ENCODE measurements around the gene RPLP1.
"Not testable (repeated sequence)": the region's sequence is repeated elsewhere in the genome, so short reads cannot be mapped to it uniquely, and the experiment has no call there.

The RPLP1 gene

GRCh38 chr15:69439623-69440022 is 13.0 kb upstream of the RPLP1 start:
- no peak for DNase-seq (ENCODE audit: low read depth in 2 of 2)

- DNase-seq (ENCODE audit: low read depth in 2 of 2) = no peak
Measured at GRCh38 chr15:69443032-69443611, 9.5 kb upstream of the RPLP1 start.

GRCh38 chr15:69444686-69445085 is 7.9 kb upstream of the RPLP1 start:
- no peak for DNase-seq (ENCODE audit: low read depth in 2 of 2)

GRCh38 chr15:69446953-69447352 is 5.7 kb upstream of the RPLP1 start:
- no peak for DNase-seq (ENCODE audit: low read depth in 2 of 2)

- DNase-seq (ENCODE audit: low read depth in 2 of 2) = not testable (repeated sequence)
Measured at GRCh38 chr15:69450221-69450620, 2.4 kb upstream of the RPLP1 start.

- DNase-seq (ENCODE audit: low read depth in 2 of 2) = no peak
Measured at GRCh38 chr15:69450968-69451695, 1.5 kb upstream of the RPLP1 start.

- DNase-seq (ENCODE audit: low read depth in 2 of 2) = no peak
Measured at GRCh38 chr15:69451951-69452691, 497 bp upstream of the RPLP1 start.

GRCh38 chr15:69454953-69455352 is 2.3 kb downstream of the RPLP1 start:
- no peak for DNase-seq (ENCODE audit: low read depth in 2 of 2)

- DNase-seq (ENCODE audit: low read depth in 2 of 2) = no peak
Measured at GRCh38 chr15:69456208-69457166, 3.9 kb downstream of the RPLP1 start.

GRCh38 chr15:69457304-69458280 is 5.0 kb downstream of the RPLP1 start:
- DNase-seq (ENCODE audit: low read depth in 2 of 2) = no peak

- DNase-seq (ENCODE audit: low read depth in 2 of 2) = no peak
Measured at GRCh38 chr15:69459066-69459465, 6.4 kb downstream of the RPLP1 start.

GRCh38 chr15:69460481-69460880 is 7.9 kb downstream of the RPLP1 start:
- no peak for DNase-seq (ENCODE audit: low read depth in 2 of 2)

- DNase-seq (ENCODE audit: low read depth in 2 of 2) = no peak
Measured at GRCh38 chr15:69462030-69462492, 9.4 kb downstream of the RPLP1 start.

- peak; percentile 86 to 92 for DNase-seq (ENCODE audit: low read depth in 2 of 2)
Measured at GRCh38 chr15:69462493-69463181, 10.0 kb downstream of the RPLP1 start.

- DNase-seq (ENCODE audit: low read depth in 2 of 2) = no peak
Measured at GRCh38 chr15:69463182-69463756, 10.7 kb downstream of the RPLP1 start.

- no peak for DNase-seq (ENCODE audit: low read depth in 2 of 2)
Measured at GRCh38 chr15:69465253-69465652, 12.6 kb downstream of the RPLP1 start.

- DNase-seq (ENCODE audit: low read depth in 2 of 2) = no peak
Measured at GRCh38 chr15:69466733-69467132, 14.1 kb downstream of the RPLP1 start.

- no peak for DNase-seq (ENCODE audit: low read depth in 2 of 2)
Measured at GRCh38 chr15:69467636-69468035, 15.0 kb downstream of the RPLP1 start.
